HEK293 (cell line): Measurements from ENCODE around the gene USP37.

ENCODE experiments used
- CTCF ChIA-PET: fragments of 350-600 bp; formaldehyde crosslinking; extraction: SDS; loops from one replicate; lab custom pipeline; 2021; ENCODE audit warnings: antibody characterized with exemption; lab: Yijun Ruan, JAX
- POLR2A ChIA-PET: fragments of 300-600 bp; formaldehyde crosslinking; extraction: SDS; loops from one replicate; lab custom pipeline; 2020; ENCODE audit warnings: antibody characterized with exemption, inconsistent platforms; lab: Yijun Ruan, JAX
- H3K27ac ChIP-seq: fragments of 200-500 bp; sonication (Bioruptor generic); 2 replicates; pipeline ENCODE4 v1.5.1; 2014; ENCODE audit warnings: low read depth, low read length, control low read depth, inconsistent platforms; ENCODE audit errors: extremely low read depth
- H3K36me3 ChIP-seq, 2 experiments: fragments of 200-500 bp in 1 of 2; sonication (Bioruptor generic) in 1 of 2; 1 replicate in 1 of 2; 2 replicates in 1 of 2; pipeline ENCODE4 v1.5.1; 2014 to 2017; ENCODE audit warnings: inconsistent platforms in 2 of 2, low read length in 2 of 2; ENCODE audit not compliant: control insufficient read depth in 2 of 2, insufficient read depth in 1 of 2
- H3K4me1 ChIP-seq: fragments of 200-500 bp; sonication (Bioruptor generic); 2 replicates; pipeline ENCODE4 v1.5.1; 2014; ENCODE audit warnings: mild to moderate bottlenecking, low read length, inconsistent platforms; ENCODE audit not compliant: control insufficient read depth, insufficient read depth
- H3K4me3 ChIP-seq: 2 replicates; pipeline ENCODE4 v1.5.1; 2011; ENCODE audit warnings: low read depth, mild to moderate bottlenecking, control low read depth, low read length, moderate library complexity
- H3K9me3 ChIP-seq: fragments of 200-500 bp; sonication (Bioruptor generic); 2 replicates; pipeline ENCODE4 v1.5.1; 2014; ENCODE audit warnings: low read depth, low read length, inconsistent platforms; ENCODE audit not compliant: control insufficient read depth, insufficient read depth
- KLF9 ChIP-seq: fragments of 450-650 bp; formaldehyde crosslinking; IDR thresholded peaks from 2 replicates; pipeline ENCODE4 v1.5.1; 2016; ENCODE audit warnings: missing biosample characterization, missing genetic modification characterization, low read depth
- MZF1 ChIP-seq: fragments of 450-650 bp; formaldehyde crosslinking; IDR thresholded peaks from 2 replicates; pipeline ENCODE4 v1.5.1; 2017; ENCODE audit warnings: missing biosample characterization, missing genetic modification characterization, borderline replicate concordance
- OSR2 ChIP-seq: fragments of 450-650 bp; formaldehyde crosslinking; IDR thresholded peaks from 2 replicates; pipeline ENCODE4 v1.5.1; 2016; ENCODE audit warnings: missing biosample characterization, missing genetic modification characterization
- SP2 ChIP-seq: fragments of 450-650 bp; formaldehyde crosslinking; IDR thresholded peaks from 2 replicates; pipeline ENCODE4 v1.5.1; 2016; ENCODE audit warnings: missing biosample characterization, missing genetic modification characterization
- SP7 ChIP-seq: fragments of 450-650 bp; formaldehyde crosslinking; IDR thresholded peaks from 2 replicates; pipeline ENCODE4 v1.5.1; 2016; ENCODE audit warnings: missing biosample characterization, missing genetic modification characterization
- ZBTB17 ChIP-seq: fragments of 450-650 bp; formaldehyde crosslinking; IDR thresholded peaks from 2 replicates; pipeline ENCODE4 v1.5.1; 2016; ENCODE audit warnings: missing biosample characterization, missing genetic modification characterization
- ZNF10 ChIP-seq: fragments of 450-650 bp; formaldehyde crosslinking; IDR thresholded peaks from 2 replicates; pipeline ENCODE4 v1.5.1; 2017; ENCODE audit warnings: missing biosample characterization, missing genetic modification characterization
- ZNF146 ChIP-seq: fragments of 450-650 bp; formaldehyde crosslinking; IDR thresholded peaks from 2 replicates; pipeline ENCODE4 v1.5.1; 2016; ENCODE audit warnings: missing biosample characterization, missing genetic modification characterization
- ZNF202 ChIP-seq: fragments of 450-650 bp; formaldehyde crosslinking; IDR thresholded peaks from 2 replicates; pipeline ENCODE4 v1.5.1; 2016; ENCODE audit warnings: missing biosample characterization, missing genetic modification characterization, borderline replicate concordance
- ZNF350 ChIP-seq: fragments of 450-650 bp; formaldehyde crosslinking; IDR thresholded peaks from 2 replicates; pipeline ENCODE4 v1.5.0; 2017; ENCODE audit warnings: missing biosample characterization, mild to moderate bottlenecking, missing genetic modification characterization
- ZNF366 ChIP-seq: fragments of 450-650 bp; formaldehyde crosslinking; conservative IDR thresholded peaks from 2 replicates; pipeline ENCODE4 v1.5.1; 2016; ENCODE audit warnings: missing biosample characterization, missing genetic modification characterization
- ZNF596 ChIP-seq: fragments of 450-650 bp; IDR thresholded peaks from 2 replicates; pipeline ENCODE4 v1.5.0; 2018; ENCODE audit warnings: missing biosample characterization, mild to moderate bottlenecking, missing genetic modification characterization, moderate library complexity
- ZNF626 ChIP-seq: fragments of 450-650 bp; sonication (Bioruptor Pico); formaldehyde crosslinking; IDR thresholded peaks from 2 replicates; pipeline ENCODE4 v1.5.1; 2018; ENCODE audit warnings: missing biosample characterization, missing genetic modification characterization, inconsistent platforms
- ZNF629 ChIP-seq: fragments of 450-650 bp; formaldehyde crosslinking; IDR thresholded peaks from 2 replicates; pipeline ENCODE4 v1.5.1; 2017; ENCODE audit warnings: missing biosample characterization, missing genetic modification characterization
- ZNF785 ChIP-seq: fragments of 450-650 bp; formaldehyde crosslinking; IDR thresholded peaks from 2 replicates; pipeline ENCODE4 v1.5.1; 2016; ENCODE audit warnings: missing biosample characterization, missing genetic modification characterization
- ZNF830 ChIP-seq: fragments of 450-650 bp; IDR thresholded peaks from 2 replicates; pipeline ENCODE4 v1.5.0; 2018; ENCODE audit warnings: missing biosample characterization, missing genetic modification characterization, low read depth, mild to moderate bottlenecking, moderate library complexity
- TF ChIP-seq, protein P1 (sequence below): fragments of 450-650 bp; formaldehyde crosslinking; IDR thresholded peaks from 2 replicates; pipeline ENCODE4 v1.5.1; 2016; ENCODE audit warnings: missing biosample characterization, missing genetic modification characterization, low read depth
- TF ChIP-seq, protein P2 (sequence below): fragments of 450-650 bp; formaldehyde crosslinking; IDR thresholded peaks from 2 replicates; pipeline ENCODE4 v1.5.1; 2016; ENCODE audit warnings: missing biosample characterization, missing genetic modification characterization
- TF ChIP-seq, protein P3 (sequence below): fragments of 450-650 bp; formaldehyde crosslinking; IDR thresholded peaks from 2 replicates; pipeline ENCODE4 v1.5.1; 2017; ENCODE audit warnings: missing biosample characterization, missing genetic modification characterization
- TF ChIP-seq, protein P4 (sequence below): fragments of 450-650 bp; formaldehyde crosslinking; IDR thresholded peaks from 2 replicates; pipeline ENCODE4 v1.5.1; 2017; ENCODE audit warnings: missing biosample characterization, missing genetic modification characterization
- TF ChIP-seq, protein P5 (sequence below): fragments of 450-650 bp; formaldehyde crosslinking; IDR thresholded peaks from 2 replicates; pipeline ENCODE4 v1.5.1; 2016; ENCODE audit warnings: missing biosample characterization, missing genetic modification characterization
- TF ChIP-seq, protein P6 (sequence below): fragments of 450-650 bp; formaldehyde crosslinking; IDR thresholded peaks from 2 replicates; pipeline ENCODE4 v1.5.1; 2016; ENCODE audit warnings: missing biosample characterization, missing genetic modification characterization
- TF ChIP-seq, protein P7 (sequence below): fragments of 450-650 bp; formaldehyde crosslinking; IDR thresholded peaks from 2 replicates; pipeline ENCODE4 v1.5.1; 2017; ENCODE audit warnings: missing biosample characterization, missing genetic modification characterization

USP37 gene

DNA sequence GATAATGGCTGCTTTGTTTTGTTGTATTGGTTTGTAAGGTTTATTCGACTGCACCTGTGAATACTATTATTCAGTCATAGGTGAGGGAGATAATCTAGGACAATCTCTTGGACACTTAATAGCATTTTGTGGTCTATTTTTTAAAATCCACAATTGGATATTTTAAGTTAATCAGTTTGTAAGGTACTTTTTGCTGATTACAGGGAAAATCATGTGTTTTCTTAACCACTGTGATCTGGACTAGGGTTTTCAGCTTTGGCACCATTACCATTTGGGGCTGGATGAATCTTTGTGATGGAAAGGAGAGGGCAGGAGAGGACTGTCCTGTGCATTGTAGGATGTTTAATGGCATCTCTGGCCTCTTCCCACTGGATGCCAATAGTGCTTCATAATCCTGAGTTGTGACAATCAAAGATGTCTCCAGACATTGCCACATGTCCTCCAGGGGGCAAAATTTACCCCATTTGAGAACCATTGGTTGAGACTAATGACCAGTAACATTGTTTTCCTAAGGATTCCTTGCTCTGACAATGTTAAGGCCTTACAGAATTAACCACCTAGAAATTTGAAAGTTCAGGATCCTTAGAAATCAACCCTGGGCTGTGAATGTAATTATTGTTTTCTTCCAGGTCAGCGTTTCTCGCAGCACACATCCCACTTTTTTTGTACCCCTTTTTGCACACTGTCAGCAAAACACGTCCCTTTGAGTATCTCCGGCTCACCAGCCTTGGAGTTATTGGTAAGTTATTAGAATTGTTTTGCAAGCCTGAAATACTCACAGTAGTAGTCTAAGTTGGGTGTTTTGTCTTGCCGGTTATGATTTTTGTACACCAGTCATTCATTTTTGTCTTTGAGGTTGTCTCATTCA, 16.1 kb upstream of the USP37 start:
- no peak overlapping the region for H3K27ac ChIP-seq
- H3K4me1 ChIP-seq, result no peaks in the 10 kb centered on the region
- no peaks in the 10 kb centered on the region for H3K9me3 ChIP-seq
- POLR2A ChIA-PET, result no interaction called here
- TF ChIP-seq KLF9, result no peak
- TF ChIP-seq, protein P1, sequence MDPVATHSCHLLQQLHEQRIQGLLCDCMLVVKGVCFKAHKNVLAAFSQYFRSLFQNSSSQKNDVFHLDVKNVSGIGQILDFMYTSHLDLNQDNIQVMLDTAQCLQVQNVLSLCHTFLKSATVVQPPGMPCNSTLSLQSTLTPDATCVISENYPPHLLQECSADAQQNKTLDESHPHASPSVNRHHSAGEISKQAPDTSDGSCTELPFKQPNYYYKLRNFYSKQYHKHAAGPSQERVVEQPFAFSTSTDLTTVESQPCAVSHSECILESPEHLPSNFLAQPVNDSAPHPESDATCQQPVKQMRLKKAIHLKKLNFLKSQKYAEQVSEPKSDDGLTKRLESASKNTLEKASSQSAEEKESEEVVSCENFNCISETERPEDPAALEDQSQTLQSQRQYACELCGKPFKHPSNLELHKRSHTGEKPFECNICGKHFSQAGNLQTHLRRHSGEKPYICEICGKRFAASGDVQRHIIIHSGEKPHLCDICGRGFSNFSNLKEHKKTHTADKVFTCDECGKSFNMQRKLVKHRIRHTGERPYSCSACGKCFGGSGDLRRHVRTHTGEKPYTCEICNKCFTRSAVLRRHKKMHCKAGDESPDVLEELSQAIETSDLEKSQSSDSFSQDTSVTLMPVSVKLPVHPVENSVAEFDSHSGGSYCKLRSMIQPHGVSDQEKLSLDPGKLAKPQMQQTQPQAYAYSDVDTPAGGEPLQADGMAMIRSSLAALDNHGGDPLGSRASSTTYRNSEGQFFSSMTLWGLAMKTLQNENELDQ (tag by site-specific recombination), result no peak
- TF ChIP-seq, protein P2, sequence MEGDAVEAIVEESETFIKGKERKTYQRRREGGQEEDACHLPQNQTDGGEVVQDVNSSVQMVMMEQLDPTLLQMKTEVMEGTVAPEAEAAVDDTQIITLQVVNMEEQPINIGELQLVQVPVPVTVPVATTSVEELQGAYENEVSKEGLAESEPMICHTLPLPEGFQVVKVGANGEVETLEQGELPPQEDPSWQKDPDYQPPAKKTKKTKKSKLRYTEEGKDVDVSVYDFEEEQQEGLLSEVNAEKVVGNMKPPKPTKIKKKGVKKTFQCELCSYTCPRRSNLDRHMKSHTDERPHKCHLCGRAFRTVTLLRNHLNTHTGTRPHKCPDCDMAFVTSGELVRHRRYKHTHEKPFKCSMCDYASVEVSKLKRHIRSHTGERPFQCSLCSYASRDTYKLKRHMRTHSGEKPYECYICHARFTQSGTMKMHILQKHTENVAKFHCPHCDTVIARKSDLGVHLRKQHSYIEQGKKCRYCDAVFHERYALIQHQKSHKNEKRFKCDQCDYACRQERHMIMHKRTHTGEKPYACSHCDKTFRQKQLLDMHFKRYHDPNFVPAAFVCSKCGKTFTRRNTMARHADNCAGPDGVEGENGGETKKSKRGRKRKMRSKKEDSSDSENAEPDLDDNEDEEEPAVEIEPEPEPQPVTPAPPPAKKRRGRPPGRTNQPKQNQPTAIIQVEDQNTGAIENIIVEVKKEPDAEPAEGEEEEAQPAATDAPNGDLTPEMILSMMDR, result peak; percentile 17; the same call in 1 of the 2 replicates
- TF ChIP-seq, all 188 proteins: peak for 1
- CTCF ChIA-PET, result no interaction called here
- peaks cover 72 to 84% of the 10 kb centered on the region in 2 experiments for H3K36me3 ChIP-seq
- no peak overlapping the region for H3K4me3 ChIP-seq

DNA sequence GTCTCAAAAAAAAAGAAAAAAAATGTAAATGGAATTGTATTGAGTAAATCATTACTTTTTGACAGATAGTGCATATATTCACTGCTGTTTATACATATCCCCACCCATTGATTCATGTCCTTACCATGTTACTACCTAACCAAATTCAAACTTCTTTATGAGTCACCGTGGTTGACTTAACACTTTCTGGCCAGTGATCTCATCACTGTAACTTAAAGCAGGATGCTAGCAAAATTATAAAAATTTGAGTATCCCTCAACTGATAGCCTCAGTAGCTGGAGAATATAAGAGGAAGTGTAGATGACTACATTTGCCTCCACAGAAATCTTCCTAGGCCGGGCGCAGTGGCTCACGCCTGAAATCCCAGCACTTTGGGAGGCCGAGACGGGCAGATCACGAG, 13.9 kb upstream of the USP37 start:
- no peak overlapping the region for H3K4me3 ChIP-seq
- ChIA-PET CTCF (no interaction called here), POLR2A (no interaction called here)
- peaks cover 51 to 73% of the 10 kb centered on the region in 2 experiments for H3K36me3 ChIP-seq
- H3K27ac ChIP-seq, result no peak overlapping the region
- H3K4me1 ChIP-seq, result peaks cover 9% of the 10 kb centered on the region; the same call in 1 of the 2 replicates
- H3K9me3 ChIP-seq, result no peaks in the 10 kb centered on the region
- TF ChIP-seq ZNF596 (no peak), MZF1 (tag by site-specific recombination) (no peak), OSR2 (tag by site-specific recombination) (peak; percentile 3; the same call in 1 of the 2 replicates), ZNF10 (peak; percentile 84), SP2 (tag by site-specific recombination) (no peak), ZNF202 (no peak), ZBTB17 (tag by site-specific recombination) (no peak), ZNF629 (peak; percentile 63), ZNF830 (no peak), ZNF626 (tag by site-specific recombination) (no peak), ZNF366 (tag by site-specific recombination) (no peak), ZNF350 (tag by site-specific recombination) (no peak), SP7 (tag by site-specific recombination) (peak; percentile 20; the same call in 1 of the 2 replicates), ZNF146 (tag by site-specific recombination) (no peak), ZNF785 (tag by site-specific recombination) (no peak)
- TF ChIP-seq, protein P3, sequence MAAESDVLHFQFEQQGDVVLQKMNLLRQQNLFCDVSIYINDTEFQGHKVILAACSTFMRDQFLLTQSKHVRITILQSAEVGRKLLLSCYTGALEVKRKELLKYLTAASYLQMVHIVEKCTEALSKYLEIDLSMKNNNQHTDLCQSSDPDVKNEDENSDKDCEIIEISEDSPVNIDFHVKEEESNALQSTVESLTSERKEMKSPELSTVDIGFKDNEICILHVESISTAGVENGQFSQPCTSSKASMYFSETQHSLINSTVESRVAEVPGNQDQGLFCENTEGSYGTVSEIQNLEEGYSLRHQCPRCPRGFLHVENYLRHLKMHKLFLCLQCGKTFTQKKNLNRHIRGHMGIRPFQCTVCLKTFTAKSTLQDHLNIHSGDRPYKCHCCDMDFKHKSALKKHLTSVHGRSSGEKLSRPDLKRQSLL (tag by site-specific recombination), result no peak
- TF ChIP-seq, protein P4, sequence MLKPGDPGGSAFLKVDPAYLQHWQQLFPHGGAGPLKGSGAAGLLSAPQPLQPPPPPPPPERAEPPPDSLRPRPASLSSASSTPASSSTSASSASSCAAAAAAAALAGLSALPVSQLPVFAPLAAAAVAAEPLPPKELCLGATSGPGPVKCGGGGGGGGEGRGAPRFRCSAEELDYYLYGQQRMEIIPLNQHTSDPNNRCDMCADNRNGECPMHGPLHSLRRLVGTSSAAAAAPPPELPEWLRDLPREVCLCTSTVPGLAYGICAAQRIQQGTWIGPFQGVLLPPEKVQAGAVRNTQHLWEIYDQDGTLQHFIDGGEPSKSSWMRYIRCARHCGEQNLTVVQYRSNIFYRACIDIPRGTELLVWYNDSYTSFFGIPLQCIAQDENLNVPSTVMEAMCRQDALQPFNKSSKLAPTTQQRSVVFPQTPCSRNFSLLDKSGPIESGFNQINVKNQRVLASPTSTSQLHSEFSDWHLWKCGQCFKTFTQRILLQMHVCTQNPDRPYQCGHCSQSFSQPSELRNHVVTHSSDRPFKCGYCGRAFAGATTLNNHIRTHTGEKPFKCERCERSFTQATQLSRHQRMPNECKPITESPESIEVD (tag by site-specific recombination), result 0 out of 2 replicates have a peak, but pooled peaks have one; percentile 12
- TF ChIP-seq, protein P5, sequence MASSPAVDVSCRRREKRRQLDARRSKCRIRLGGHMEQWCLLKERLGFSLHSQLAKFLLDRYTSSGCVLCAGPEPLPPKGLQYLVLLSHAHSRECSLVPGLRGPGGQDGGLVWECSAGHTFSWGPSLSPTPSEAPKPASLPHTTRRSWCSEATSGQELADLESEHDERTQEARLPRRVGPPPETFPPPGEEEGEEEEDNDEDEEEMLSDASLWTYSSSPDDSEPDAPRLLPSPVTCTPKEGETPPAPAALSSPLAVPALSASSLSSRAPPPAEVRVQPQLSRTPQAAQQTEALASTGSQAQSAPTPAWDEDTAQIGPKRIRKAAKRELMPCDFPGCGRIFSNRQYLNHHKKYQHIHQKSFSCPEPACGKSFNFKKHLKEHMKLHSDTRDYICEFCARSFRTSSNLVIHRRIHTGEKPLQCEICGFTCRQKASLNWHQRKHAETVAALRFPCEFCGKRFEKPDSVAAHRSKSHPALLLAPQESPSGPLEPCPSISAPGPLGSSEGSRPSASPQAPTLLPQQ (tag by site-specific recombination), result 0 out of 2 replicates have a peak, but pooled peaks have one; percentile 20
- TF ChIP-seq, protein P6, sequence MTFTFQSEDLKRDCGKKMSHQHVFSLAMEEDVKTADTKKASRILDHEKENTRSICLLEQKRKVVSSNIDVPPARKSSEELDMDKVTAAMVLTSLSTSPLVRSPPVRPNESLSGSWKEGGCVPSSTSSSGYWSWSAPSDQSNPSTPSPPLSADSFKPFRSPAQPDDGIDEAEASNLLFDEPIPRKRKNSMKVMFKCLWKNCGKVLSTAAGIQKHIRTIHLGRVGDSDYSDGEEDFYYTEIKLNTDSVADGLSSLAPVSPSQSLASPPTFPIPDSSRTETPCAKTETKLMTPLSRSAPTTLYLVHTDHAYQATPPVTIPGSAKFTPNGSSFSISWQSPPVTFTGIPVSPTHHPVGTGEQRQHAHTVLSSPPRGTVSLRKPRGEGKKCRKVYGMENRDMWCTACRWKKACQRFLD (tag by site-specific recombination), result no peak
- TF ChIP-seq, protein P7, sequence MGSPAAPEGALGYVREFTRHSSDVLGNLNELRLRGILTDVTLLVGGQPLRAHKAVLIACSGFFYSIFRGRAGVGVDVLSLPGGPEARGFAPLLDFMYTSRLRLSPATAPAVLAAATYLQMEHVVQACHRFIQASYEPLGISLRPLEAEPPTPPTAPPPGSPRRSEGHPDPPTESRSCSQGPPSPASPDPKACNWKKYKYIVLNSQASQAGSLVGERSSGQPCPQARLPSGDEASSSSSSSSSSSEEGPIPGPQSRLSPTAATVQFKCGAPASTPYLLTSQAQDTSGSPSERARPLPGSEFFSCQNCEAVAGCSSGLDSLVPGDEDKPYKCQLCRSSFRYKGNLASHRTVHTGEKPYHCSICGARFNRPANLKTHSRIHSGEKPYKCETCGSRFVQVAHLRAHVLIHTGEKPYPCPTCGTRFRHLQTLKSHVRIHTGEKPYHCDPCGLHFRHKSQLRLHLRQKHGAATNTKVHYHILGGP (tag by site-specific recombination), result no peak
